CD14-positive monocyte (primary cell): Measurements from ENCODE around the gene CHST14. TPM values are rescaled to one million over a fixed set of nuclear protein-coding genes. Genes with fewer than 3 reads are reported as not detected.

ENCODE experiments used
- DNase-seq, 3 donors: peaks; one replicate each; pipeline ENCODE4 v3.0.0-alpha.2; 2011 to 2022
- H2AFZ ChIP-seq: 2 replicates; pipeline ENCODE4 v1.6.0; 2012; ENCODE audit warnings: mild to moderate bottlenecking, low read depth, low read length, inconsistent platforms; ENCODE audit not compliant: insufficient read depth, poor library complexity, severe bottlenecking
- H3K27ac ChIP-seq, 2 donors: 1 replicate in 1 of 2; 2 replicates in 1 of 2; pipeline ENCODE4 v1.5.1; 2012 to 2013; ENCODE audit warnings: low read length in 2 of 2, control low read depth in 1 of 2, inconsistent platforms in 1 of 2, low read depth in 1 of 2, mild to moderate bottlenecking in 1 of 2
- H3K27me3 ChIP-seq, 2 donors: one replicate each; pipeline versions ENCODE4 v1.6.0 to v1.6.1; 2011 to 2013; ENCODE audit warnings: low read length in 2 of 2; ENCODE audit not compliant: control insufficient read depth in 2 of 2, insufficient read depth in 2 of 2
- H3K36me3 ChIP-seq, 2 donors: replicated peaks in 1 of 2; 1 replicate in 1 of 2; 2 replicates in 1 of 2; pipeline versions ENCODE4 v1.5.1 to v1.6.1; 2012 to 2013; ENCODE audit warnings: low read length in 2 of 2, control low read depth in 1 of 2, inconsistent platforms in 1 of 2, mild to moderate bottlenecking in 1 of 2; ENCODE audit not compliant: insufficient read depth in 2 of 2, control insufficient read depth in 1 of 2
- H3K4me1 ChIP-seq, 2 donors: 1 replicate in 1 of 2; 2 replicates in 1 of 2; pipeline versions ENCODE4 v1.5.1 to v1.6.1; 2012 to 2013; ENCODE audit warnings: low read length in 2 of 2, control low read depth in 1 of 2, inconsistent platforms in 1 of 2, mild to moderate bottlenecking in 1 of 2, moderate library complexity in 1 of 2; ENCODE audit not compliant: insufficient read depth in 2 of 2, control insufficient read depth in 1 of 2
- H3K4me2 ChIP-seq: replicated peaks from 2 replicates; pipeline ENCODE3; 2012; ENCODE audit warnings: low read length, moderate library complexity, mild to moderate bottlenecking; ENCODE audit not compliant: poor library complexity, severe bottlenecking; ENCODE audit errors: extremely low read depth
- H3K4me3 ChIP-seq, 3 experiments: fragments of 200-600 bp in 1 of 3; sonication (generic) in 1 of 3; replicated peaks in 1 of 3; 1 replicate in 2 of 3; 2 replicates in 1 of 3; pipeline ENCODE4 v1.5.1; 2011 to 2013; ENCODE audit warnings: low read length in 3 of 3, mild to moderate bottlenecking in 3 of 3, control low read depth in 2 of 3, low read depth in 2 of 3, inconsistent platforms in 1 of 3, moderate library complexity in 1 of 3
- H3K79me2 ChIP-seq: 2 replicates; pipeline ENCODE4 v1.6.0; 2012; ENCODE audit warnings: mild to moderate bottlenecking, control low read depth, inconsistent platforms, low read length, moderate library complexity; ENCODE audit not compliant: insufficient read depth
- H3K9ac ChIP-seq: 2 replicates; pipeline ENCODE4 v1.6.0; 2017; ENCODE audit warnings: low read length, mild to moderate bottlenecking; ENCODE audit not compliant: insufficient read depth, poor library complexity, severe bottlenecking
- H3K9me3 ChIP-seq, 2 donors: replicated peaks in 1 of 2; 1 replicate in 1 of 2; 2 replicates in 1 of 2; pipeline versions ENCODE4 v1.5.1 to v1.6.1; 2012 to 2013; ENCODE audit warnings: low read length in 2 of 2, control low read depth in 1 of 2; ENCODE audit not compliant: control insufficient read depth in 1 of 2, insufficient read depth in 1 of 2
- H4K20me1 ChIP-seq: 2 replicates; pipeline ENCODE4 v1.6.0; 2012; ENCODE audit warnings: mild to moderate bottlenecking, low read length, control low read depth, moderate library complexity; ENCODE audit not compliant: insufficient read depth
- H3K27ac Mint-ChIP-seq, 7 donors: one replicate each; pipeline ENCODE4 v1.8.0; 2020; ENCODE audit warnings: mild to moderate bottlenecking in 7 of 7, mixed read lengths in 7 of 7, moderate library complexity in 6 of 7, inconsistent platforms in 2 of 7
- H3K27me3 Mint-ChIP-seq, 3 donors: one replicate each; pipeline ENCODE4 v1.8.0; 2021 to 2022; ENCODE audit warnings: low read depth in 3 of 3, mild to moderate bottlenecking in 3 of 3, mixed read lengths in 3 of 3, moderate library complexity in 3 of 3, inconsistent platforms in 1 of 3
- H3K36me3 Mint-ChIP-seq, 2 donors: one replicate each; pipeline ENCODE4 v1.8.0; 2020; ENCODE audit warnings: mixed read lengths in 2 of 2, inconsistent platforms in 1 of 2, mild to moderate bottlenecking in 1 of 2
- H3K4me1 Mint-ChIP-seq: one replicate; pipeline ENCODE4 v1.8.0; 2020; ENCODE audit warnings: mild to moderate bottlenecking, mixed read lengths
- H3K4me3 Mint-ChIP-seq, 2 donors: one replicate each; pipeline ENCODE4 v1.8.0; 2020; ENCODE audit warnings: mild to moderate bottlenecking in 2 of 2, mixed read lengths in 2 of 2, moderate library complexity in 1 of 2
- H3K9me3 Mint-ChIP-seq, 7 donors: one replicate each; pipeline ENCODE4 v1.8.0; 2020 to 2022; ENCODE audit warnings: mixed read lengths in 7 of 7, mild to moderate bottlenecking in 6 of 7, moderate library complexity in 6 of 7, inconsistent platforms in 2 of 7
- CTCF ChIP-seq: fragments of 200-600 bp; IDR thresholded peaks from one replicate; pipeline ENCODE4 v1.8.0; 2022; ENCODE audit warnings: antibody characterized with exemption, mild to moderate bottlenecking
- WGBS: methylation state at CpG from one replicate; pipeline ENCODE4 v1.1.5; 2013; ENCODE audit warnings: missing lambda C conversion rate; ENCODE audit not compliant: insufficient coverage; 5-methylcytosine and 5-hydroxymethylcytosine counted together
- intact Hi-C, 2 donors: fragments of 100-400 bp; cut with micrococcal nuclease; formaldehyde crosslinking; loops; one replicate each; pipeline versions ENCODE4 v1.15.0 to v1.15.1; 2023
- polyA minus RNA-seq: library from RNA; depleted of rRNA, polyadenylated mRNA; stranded (reverse); fragments of >200 nt; gene quantifications from 2 replicates; pipeline ENCODE4 v1.2.3, GENCODE V29; 2012
- polyA plus RNA-seq, 3 donors: library from polyadenylated mRNA; depleted of rRNA in 1 of 3; unstranded in 2 of 3; stranded (reverse) in 1 of 3; fragments of 300-500 nt in 2 of 3; fragments of >200 nt in 1 of 3; fragmentation: Illumina TruSeq in 2 of 3; gene quantifications; 1 replicate in 2 of 3; 2 replicates in 1 of 3; pipeline ENCODE4 v1.2.3, GENCODE V29; 2012 to 2021
- total RNA-seq, 12 experiments: library from RNA in 1 of 12; stranded (reverse) in 1 of 12; fragments of 120-200 nt in 1 of 12; gene quantifications; one replicate each; pipeline ENCODE4 v1.2.4 and lab custom pipeline; 2013 to 2026; ENCODE audit warnings: mixed read lengths in 6 of 12, inconsistent platforms in 1 of 12

Gene CHST14
- total RNA-seq (2013) = 5.6 TPM
- 1 to 10 TPM in 2 of 3 donors, under 1 TPM in 1; 0.85 to 5.2 (median 1.2) TPM for polyA plus RNA-seq
- polyA minus RNA-seq = 4.4 and 6.9 TPM in 2 replicates
- total RNA-seq (lab: John Stamatoyannopoulos, UW) = 0.67 to 4.5 (median 3.0) reads per million in 11 experiments

GRCh38 chr15:40470423-40471104 is at the start of gene CHST14:
Gene CHST14 (plus strand): TSS chr15:40470984. CDS start chr15:40471214, 230 bp downstream.
- peak; percentile 69 to 83 (median 71) for DNase-seq
- Histone ChIP-seq H3K9me3 (no peaks in the 10 kb centered on the region), H3K27me3 (no peaks in the 10 kb centered on the region), H3K79me2 (peaks cover 10% of the 10 kb centered on the region), H2AFZ (peak within 1 kb of the TSS; percentile 94), H3K4me2 (peak within 1 kb of the TSS; percentile 97), H3K4me1 (peaks cover 13 to 34% of the 10 kb centered on the region in 2 donors), H3K36me3 (peaks cover under 1 to 11% of the 10 kb centered on the region in 2 donors), H3K4me3 (peak within 1 kb of the TSS; percentile 52 to 91 (median 72)), H4K20me1 (no peaks in the 10 kb centered on the region), H3K9ac (peak within 1 kb of the TSS; percentile 77), H3K27ac (peak within 1 kb of the TSS; percentile 76 to 84)
- peaks cover 9 to 20% of the 10 kb centered on the region in 2 donors for H3K36me3 Mint-ChIP-seq
- H3K27ac Mint-ChIP-seq = peak within 1 kb of the TSS; percentile 82 to 97 (median 94)
- WGBS = 1% methylated on average over 24 of the region's 52 CpGs
- intact Hi-C loops = no loop called here
- H3K9me3 Mint-ChIP-seq = peaks cover 0 to 2% (median 0%) of the 10 kb centered on the region in 7 donors
- peaks cover 2 to 5% (median 2%) of the 10 kb centered on the region in 3 donors for H3K27me3 Mint-ChIP-seq
- TF ChIP-seq CTCF = no peak
- H3K4me3 Mint-ChIP-seq = peak within 1 kb of the TSS; percentile 89 to 93
- peaks cover 27% of the 10 kb centered on the region for H3K4me1 Mint-ChIP-seq

- Mint-ChIP-seq H3K27ac (no peak overlapping the region), H3K4me1 (peaks cover 19% of the 10 kb centered on the region), H3K4me3 (peak overlapping the region; percentile 60 to 74), H3K27me3 (peaks cover 2 to 3% (median 2%) of the 10 kb centered on the region in 3 donors), H3K36me3 (peaks cover 17 to 28% of the 10 kb centered on the region in 2 donors), H3K9me3 (peaks cover 0 to 3% (median 0%) of the 10 kb centered on the region in 7 donors)
- peak overlapping the region; percentile 65 for H2AFZ ChIP-seq
- no peaks in the 10 kb centered on the region for H3K9me3 ChIP-seq
- intact Hi-C loops = loop anchor here (1.0 to 10.0 kb wide), 7 partner anchors 53 to 207 kb away; partner anchors contain the start of gene CCDC9B (in 1 of the 2)
- peaks cover 14 to 18% of the 10 kb centered on the region in 2 donors for H3K4me1 ChIP-seq
- TF ChIP-seq CTCF = peak; percentile 98
- DNase-seq = peak; percentile 67 to 73 (median 69)
- H3K36me3 ChIP-seq = peaks cover 16 to 21% of the 10 kb centered on the region in 2 donors
- H3K9ac ChIP-seq = no peak overlapping the region
- no peaks in the 10 kb centered on the region for H4K20me1 ChIP-seq
- H3K27me3 ChIP-seq = no peaks in the 10 kb centered on the region
- H3K4me3 ChIP-seq = peak overlapping the region in 1 of 3 experiments; percentile 54
- peak overlapping the region; percentile 58 for H3K4me2 ChIP-seq
- H3K27ac ChIP-seq = no peak overlapping the region
- WGBS = 20% methylated on average over 30 of the region's 31 CpGs
- H3K79me2 ChIP-seq = no peaks in the 10 kb centered on the region
These were observed 49.3 kb upstream of the CHST14 start for GRCh38 chr15:40421246-40422157.
